HUES6 (cell line): Measurements from ENCODE around the gene KXD1.

Source experiments
- H3K27ac ChIP-seq: 2 replicates; pipeline ENCODE4 v1.7.0; 2013; ENCODE audit warnings: low read depth, mild to moderate bottlenecking, low read length, inconsistent platforms
- H3K27me3 ChIP-seq: 2 replicates; pipeline ENCODE4 v1.6.1; 2013; ENCODE audit warnings: low read length; ENCODE audit not compliant: control insufficient read depth, insufficient read depth
- H3K36me3 ChIP-seq: 2 replicates; pipeline ENCODE4 v1.6.1; 2013; ENCODE audit warnings: low read length; ENCODE audit not compliant: control insufficient read depth, insufficient read depth
- H3K4me1 ChIP-seq: 2 replicates; pipeline ENCODE4 v1.6.1; 2013; ENCODE audit warnings: low read length; ENCODE audit not compliant: control insufficient read depth, insufficient read depth
- H3K4me3 ChIP-seq: 2 replicates; pipeline ENCODE4 v1.5.1; 2013; ENCODE audit warnings: low read depth, low read length
- H3K9ac ChIP-seq: one replicate; pipeline ENCODE4 v1.6.1; 2013; ENCODE audit warnings: mild to moderate bottlenecking, low read length
- H3K9me3 ChIP-seq: 2 replicates; pipeline ENCODE4 v1.6.1; 2013; ENCODE audit warnings: low read depth, low read length; ENCODE audit not compliant: control insufficient read depth, insufficient read depth

The KXD1 gene

GRCh38 chr19:18558202-18558555, 509 bp downstream of the KXD1 start:
- no peaks in the 10 kb centered on the region for H3K4me1 ChIP-seq
- peak overlapping the region; percentile 75 for H3K4me3 ChIP-seq
- H3K9ac ChIP-seq: peak overlapping the region; percentile 78
- H3K27me3 ChIP-seq: no peaks in the 10 kb centered on the region
- H3K9me3 ChIP-seq: no peaks in the 10 kb centered on the region
- H3K27ac ChIP-seq: peak overlapping the region; percentile 36; the same call in 1 of the 2 replicates
- peaks cover 19% of the 10 kb centered on the region for H3K36me3 ChIP-seq

GRCh38 chr19:18558604-18559003, 934 bp downstream of the KXD1 start:
- no peaks in the 10 kb centered on the region for H3K9me3 ChIP-seq
- peaks cover 23% of the 10 kb centered on the region for H3K36me3 ChIP-seq
- H3K27ac ChIP-seq: no peak overlapping the region
- peak overlapping the region; percentile 78 for H3K9ac ChIP-seq
- no peaks in the 10 kb centered on the region for H3K27me3 ChIP-seq
- H3K4me3 ChIP-seq: peak overlapping the region; percentile 75
- H3K4me1 ChIP-seq: no peaks in the 10 kb centered on the region

DNA sequence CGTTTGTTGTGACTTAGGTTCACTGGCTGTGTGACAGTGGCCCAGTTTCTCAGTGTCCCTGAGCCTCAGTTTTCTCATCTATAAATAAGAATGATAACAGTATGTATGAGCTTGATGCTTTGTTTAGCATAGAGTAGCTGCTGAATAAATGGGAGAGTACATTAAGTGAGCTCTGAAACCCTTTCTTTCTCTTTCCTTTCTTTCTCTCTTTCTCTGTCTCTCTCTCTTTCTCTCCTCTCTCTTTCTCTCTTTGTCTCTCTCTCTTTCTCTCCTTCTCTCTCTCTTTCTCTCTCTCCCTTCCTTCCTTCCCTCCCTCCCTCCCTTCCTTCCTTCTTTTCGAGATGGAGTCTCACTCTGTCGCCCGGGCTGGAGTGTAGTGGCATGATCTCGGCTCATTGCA, 2.0 kb downstream of the KXD1 start:
- H3K27me3 ChIP-seq: no peaks in the 10 kb centered on the region
- no peak overlapping the region for H3K27ac ChIP-seq
- H3K9me3 ChIP-seq: no peaks in the 10 kb centered on the region
- H3K36me3 ChIP-seq: peaks cover 34% of the 10 kb centered on the region
- H3K4me1 ChIP-seq: no peaks in the 10 kb centered on the region
- no peak overlapping the region for H3K4me3 ChIP-seq
- H3K9ac ChIP-seq: no peak overlapping the region

DNA sequence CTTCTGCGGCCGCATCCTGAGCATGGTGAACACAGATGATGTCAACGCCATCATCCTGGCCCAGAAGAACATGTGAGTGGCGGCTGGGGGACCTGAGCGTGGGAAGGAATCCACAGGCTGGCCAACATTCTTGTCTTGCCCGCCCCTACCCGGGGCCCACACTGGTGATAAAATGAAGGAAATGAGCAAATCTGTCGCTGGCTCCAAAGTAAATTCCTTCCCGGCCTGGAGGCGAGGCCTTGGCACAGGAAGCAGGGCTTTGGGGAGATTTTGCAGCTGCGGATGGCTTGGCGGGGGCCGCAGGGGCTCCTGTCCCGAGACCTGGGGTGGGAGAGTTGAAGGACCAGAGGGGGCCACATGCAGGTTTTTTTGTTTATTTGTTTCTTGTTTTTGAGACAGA, 4.4 kb downstream of the KXD1 start:
- no peak overlapping the region for H3K27ac ChIP-seq
- no peaks in the 10 kb centered on the region for H3K4me1 ChIP-seq
- no peak overlapping the region for H3K4me3 ChIP-seq
- no peaks in the 10 kb centered on the region for H3K27me3 ChIP-seq
- H3K36me3 ChIP-seq: peaks cover 57% of the 10 kb centered on the region
- no peaks in the 10 kb centered on the region for H3K9me3 ChIP-seq
- H3K9ac ChIP-seq: no peak overlapping the region

- Histone ChIP-seq H3K27ac (no peak overlapping the region), H3K27me3 (no peaks in the 10 kb centered on the region), H3K9me3 (no peaks in the 10 kb centered on the region), H3K4me3 (no peak overlapping the region), H3K4me1 (no peaks in the 10 kb centered on the region), H3K36me3 (peaks cover 76% of the 10 kb centered on the region), H3K9ac (no peak overlapping the region)
These were observed 9.3 kb downstream of the KXD1 start for GRCh38 chr19:18566953-18567352.

GRCh38 chr19:18568367-18568766, 10.7 kb downstream of the KXD1 start:
- Histone ChIP-seq H3K9ac (no peak overlapping the region), H3K9me3 (no peaks in the 10 kb centered on the region), H3K4me3 (no peak overlapping the region), H3K27ac (no peak overlapping the region), H3K27me3 (no peaks in the 10 kb centered on the region), H3K36me3 (peaks cover 71% of the 10 kb centered on the region), H3K4me1 (peaks cover 8% of the 10 kb centered on the region)

GRCh38 chr19:18571564-18572344, 14.1 kb downstream of the KXD1 start, which contains the start of gene UBA52:
Gene UBA52 (plus strand): TSS chr19:18571857. CDS start chr19:18573301, 1,444 bp downstream.
- Histone ChIP-seq H3K9me3 (no peaks in the 10 kb centered on the region), H3K27me3 (no peaks in the 10 kb centered on the region), H3K9ac (peak within 1 kb of the TSS; percentile 98), H3K4me3 (peak within 1 kb of the TSS; percentile 97), H3K4me1 (peaks cover 8% of the 10 kb centered on the region), H3K27ac (peak within 1 kb of the TSS; percentile 97), H3K36me3 (peaks cover 72% of the 10 kb centered on the region)

GRCh38 chr19:18574691-18575291, 17.1 kb downstream of the KXD1 start:
- no peaks in the 10 kb centered on the region for H3K9me3 ChIP-seq
- H3K27me3 ChIP-seq: no peaks in the 10 kb centered on the region
- no peak overlapping the region for H3K9ac ChIP-seq
- peaks cover 53% of the 10 kb centered on the region for H3K36me3 ChIP-seq
- H3K4me3 ChIP-seq: no peak overlapping the region
- no peak overlapping the region for H3K27ac ChIP-seq
- peaks cover 8% of the 10 kb centered on the region for H3K4me1 ChIP-seq

- H3K36me3 ChIP-seq: peaks cover 53% of the 10 kb centered on the region
- H3K4me3 ChIP-seq: no peak overlapping the region
- no peaks in the 10 kb centered on the region for H3K27me3 ChIP-seq
- peaks cover 8% of the 10 kb centered on the region for H3K4me1 ChIP-seq
- no peaks in the 10 kb centered on the region for H3K9me3 ChIP-seq
- no peak overlapping the region for H3K9ac ChIP-seq
- no peak overlapping the region for H3K27ac ChIP-seq
These were observed 18.7 kb downstream of the KXD1 start for GRCh38 chr19:18576383-18576782.

- Histone ChIP-seq H3K27me3 (no peaks in the 10 kb centered on the region), H3K27ac (no peak overlapping the region), H3K9me3 (no peaks in the 10 kb centered on the region), H3K4me1 (peaks cover 8% of the 10 kb centered on the region), H3K36me3 (peaks cover 53% of the 10 kb centered on the region), H3K9ac (no peak overlapping the region), H3K4me3 (no peak overlapping the region)
These were observed 19.8 kb downstream of the KXD1 start for GRCh38 chr19:18577365-18577914.

- H3K27me3 ChIP-seq: no peaks in the 10 kb centered on the region
- H3K9me3 ChIP-seq: no peaks in the 10 kb centered on the region
- no peak overlapping the region for H3K4me3 ChIP-seq
- H3K4me1 ChIP-seq: no peaks in the 10 kb centered on the region
- peaks cover 25% of the 10 kb centered on the region for H3K36me3 ChIP-seq
- H3K27ac ChIP-seq: no peak overlapping the region
- no peak overlapping the region for H3K9ac ChIP-seq
These were observed 22.6 kb downstream of the KXD1 start for GRCh38 chr19:18580311-18580710.
